Neural cell (in vitro differentiated cells): Measurements from ENCODE around the gene WDFY3.

Source experiments
- CTCF ChIP-seq: fragments of 450-650 bp; IDR thresholded peaks from 2 replicates; pipeline ENCODE4 v1.5.1; 2014; ENCODE audit warnings: antibody characterized with exemption, mild to moderate bottlenecking, moderate library complexity; ENCODE audit not compliant: poor library complexity, severe bottlenecking
- EP300 ChIP-seq: fragments of 450-650 bp; conservative IDR thresholded peaks from 2 replicates; pipeline ENCODE4 v1.6.1; 2014; ENCODE audit warnings: antibody characterized with exemption, mild to moderate bottlenecking, moderate library complexity; ENCODE audit not compliant: poor library complexity, severe bottlenecking
- EZH2 ChIP-seq: fragments of 200-600, 300-800 bp; shearing (Covaris generic), sonication (generic); IDR thresholded peaks from 2 replicates; pipeline ENCODE4 v1.6.1; 2014; ENCODE audit warnings: antibody characterized with exemption, low read length, borderline replicate concordance, mild to moderate bottlenecking; ENCODE audit not compliant: insufficient read depth, poor library complexity, severe bottlenecking
- MXI1 ChIP-seq: fragments of 450-650 bp; conservative IDR thresholded peaks from 2 replicates; pipeline ENCODE4 v1.6.1; 2014; ENCODE audit warnings: antibody characterized with exemption, mild to moderate bottlenecking; ENCODE audit not compliant: poor library complexity, severe bottlenecking
- SMC3 ChIP-seq: fragments of 450-650 bp; conservative IDR thresholded peaks from 2 replicates; pipeline ENCODE4 v1.6.1; 2014; ENCODE audit warnings: antibody characterized with exemption, mild to moderate bottlenecking, moderate library complexity; ENCODE audit not compliant: poor library complexity
- TAF1 ChIP-seq: IDR thresholded peaks from 2 replicates; pipeline ENCODE4 v1.6.1; 2012; ENCODE audit warnings: low read depth

GRCh38 chr4:84681486-84682274, 284.8 kb downstream of the WDFY3 start:
- TF ChIP-seq SMC3 = no peak
- TF ChIP-seq CTCF = no peak
- no peak for TF ChIP-seq TAF1
- TF ChIP-seq EZH2 = no peak
- no peak for TF ChIP-seq EP300
- TF ChIP-seq MXI1 = no peak
